ENCODE measurements around the gene SERPINB1. TPM values are rescaled to one million over a fixed set of nuclear protein-coding genes. Genes with fewer than 3 reads are reported as not detected.
A peak's percentile ranks its signal among the peaks of the same experiment; 100 is the strongest.

The SERPINB1 gene
- total RNA-seq, 1 experiment from 2014 or later, result 18.4 TPM

DNA sequence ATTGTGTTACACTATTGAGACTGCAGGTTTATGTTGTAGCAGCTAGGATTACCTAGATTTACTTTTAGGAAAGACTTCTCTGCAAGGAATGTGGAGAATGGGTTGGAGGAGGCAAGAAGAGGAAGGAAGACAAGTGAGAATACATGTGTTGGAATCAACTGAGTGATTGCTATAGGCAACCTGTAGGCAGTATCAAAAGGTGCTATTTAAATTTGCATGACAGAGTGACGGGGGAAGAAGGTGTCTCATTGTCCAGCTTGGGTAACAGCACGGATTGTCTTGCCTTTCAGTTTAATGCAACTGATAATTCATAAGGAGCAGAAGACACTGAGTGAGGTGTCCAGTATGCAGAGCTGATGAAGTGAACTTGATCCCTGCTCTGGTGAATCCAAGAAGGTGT, 42.0 kb upstream of the SERPINB1 start:
- Histone ChIP-seq H2AFZ (ENCODE audit: low read length) (no peak overlapping the region), H2BK5ac (ENCODE audit: insufficient read length, low read length) (no peak overlapping the region), H4K8ac (replicated peaks; ENCODE audit: insufficient read length, low read depth, low read length) (no peak overlapping the region), H2BK20ac (ENCODE audit: low read depth, low read length, poor library complexity, severe bottlenecking) (no peak overlapping the region), H3K4ac (ENCODE audit: low read depth, low read length) (no peak overlapping the region), H2BK15ac (ENCODE audit: low read depth, low read length) (no peak overlapping the region), H2BK12ac (ENCODE audit: insufficient read length, low read depth, low read length) (no peak overlapping the region), H3K27me3 (ENCODE audit: insufficient read depth, low read length) (no peaks in the 10 kb centered on the region), H3K14ac (ENCODE audit: insufficient read depth, low read length) (no peak overlapping the region), H3K4me2 (ENCODE audit: insufficient read depth, insufficient read length, low read length) (no peak overlapping the region), H3K23ac (ENCODE audit: insufficient read length, low read depth, low read length) (no peak overlapping the region), H2BK120ac (ENCODE audit: low read depth, low read length, poor library complexity, severe bottlenecking) (no peak overlapping the region), H3K18ac (ENCODE audit: insufficient read length, low read depth, low read length) (no peak overlapping the region), H3K9ac (ENCODE audit: extremely low read depth, insufficient read length, low read length) (no peak overlapping the region), H3K23me2 (ENCODE audit: insufficient read length, low read depth, low read length, poor library complexity, severe bottlenecking) (no peaks in the 10 kb centered on the region), H3K27ac (ENCODE audit: insufficient read length, low read depth, low read length) (no peak overlapping the region), H4K91ac (ENCODE audit: insufficient read length, low read depth, low read length) (no peak overlapping the region), H3T11ph (ENCODE audit: low read length) (no peak overlapping the region), H3K4me1 (ENCODE audit: insufficient read depth, low read length) (peaks cover 3% of the 10 kb centered on the region; the same call in 1 of the 2 replicates), H4K5ac (ENCODE audit: insufficient read length, low read depth, low read length) (no peak overlapping the region), H3K79me2 (ENCODE audit: insufficient read depth, low read length) (no peaks in the 10 kb centered on the region), H2AK5ac (ENCODE audit: insufficient read length, low read length) (no peak overlapping the region), H3K56ac (ENCODE audit: insufficient read length, low read depth, low read length) (no peak overlapping the region), H3K79me1 (ENCODE audit: insufficient read depth, low read depth, low read length, poor library complexity, severe bottlenecking) (no peaks in the 10 kb centered on the region), H4K20me1 (ENCODE audit: control insufficient read depth, insufficient read depth, insufficient read length) (no peaks in the 10 kb centered on the region), H3K9me3 (ENCODE audit: control insufficient read depth, low read depth, low read length) (no peaks in the 10 kb centered on the region)
- H3K4me1 Mint-ChIP-seq, result peaks cover 23 to 38% of the 10 kb centered on the region in 2 experiments
- no CpG with 5 or more reads among the region's 2 CpGs for WGBS (ENCODE audit: extremely low coverage, insufficient read length, low lambda C conversion rate)
- DNase-seq, result no peak
- no peaks in the 10 kb centered on the region for H3K27me3 Mint-ChIP-seq (ENCODE audit: low read depth)
- no peak overlapping the region for H3K4me3 Mint-ChIP-seq
- no peaks in the 10 kb centered on the region; a peak in 2 of 5 replicates for H3K9me3 Mint-ChIP-seq
- H3K27ac Mint-ChIP-seq, result peak overlapping the region in 1 of 3 experiments; percentile 29; a peak in 1 of 7 replicates
- TF ChIP-seq, protein P1, sequence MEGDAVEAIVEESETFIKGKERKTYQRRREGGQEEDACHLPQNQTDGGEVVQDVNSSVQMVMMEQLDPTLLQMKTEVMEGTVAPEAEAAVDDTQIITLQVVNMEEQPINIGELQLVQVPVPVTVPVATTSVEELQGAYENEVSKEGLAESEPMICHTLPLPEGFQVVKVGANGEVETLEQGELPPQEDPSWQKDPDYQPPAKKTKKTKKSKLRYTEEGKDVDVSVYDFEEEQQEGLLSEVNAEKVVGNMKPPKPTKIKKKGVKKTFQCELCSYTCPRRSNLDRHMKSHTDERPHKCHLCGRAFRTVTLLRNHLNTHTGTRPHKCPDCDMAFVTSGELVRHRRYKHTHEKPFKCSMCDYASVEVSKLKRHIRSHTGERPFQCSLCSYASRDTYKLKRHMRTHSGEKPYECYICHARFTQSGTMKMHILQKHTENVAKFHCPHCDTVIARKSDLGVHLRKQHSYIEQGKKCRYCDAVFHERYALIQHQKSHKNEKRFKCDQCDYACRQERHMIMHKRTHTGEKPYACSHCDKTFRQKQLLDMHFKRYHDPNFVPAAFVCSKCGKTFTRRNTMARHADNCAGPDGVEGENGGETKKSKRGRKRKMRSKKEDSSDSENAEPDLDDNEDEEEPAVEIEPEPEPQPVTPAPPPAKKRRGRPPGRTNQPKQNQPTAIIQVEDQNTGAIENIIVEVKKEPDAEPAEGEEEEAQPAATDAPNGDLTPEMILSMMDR (conservative IDR thresholded peaks at IDR 0.05), result no peak
- peaks cover under 1 to 13% (median 3%) of the 10 kb centered on the region in 3 experiments; a peak in 5 of 7 replicates for H3K36me3 Mint-ChIP-seq (ENCODE audit: insufficient read depth in 1 of 3, low read depth in 3 of 3)
